Measurements from ENCODE around the gene ZNF598. TPM values are rescaled to one million over a fixed set of nuclear protein-coding genes. Genes with fewer than 3 reads are reported as not detected.

The ZNF598 gene
- total RNA-seq, 1 donor: 27.6 TPM

DNA sequence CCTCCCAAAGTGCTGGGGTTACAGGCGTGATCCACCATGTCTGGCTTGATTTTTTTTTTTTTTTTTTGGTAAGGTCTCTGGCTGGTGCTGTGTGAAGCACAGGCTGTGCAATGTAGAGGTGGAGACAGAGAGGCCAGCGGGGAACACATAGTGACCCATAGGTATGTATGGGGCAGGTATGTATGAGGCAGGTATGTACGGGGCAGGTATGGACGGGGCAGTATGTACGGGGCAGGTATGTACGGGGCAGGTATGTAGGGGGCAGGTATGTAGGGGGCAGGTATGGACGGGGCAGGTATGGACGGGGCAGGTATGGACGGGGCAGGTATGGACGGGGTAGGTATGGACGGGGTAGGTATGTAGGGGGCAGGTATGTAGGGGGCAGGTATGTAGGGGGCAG is 60.1 kb downstream of the ZNF598 start:
- TF ChIP-seq, protein P1, sequence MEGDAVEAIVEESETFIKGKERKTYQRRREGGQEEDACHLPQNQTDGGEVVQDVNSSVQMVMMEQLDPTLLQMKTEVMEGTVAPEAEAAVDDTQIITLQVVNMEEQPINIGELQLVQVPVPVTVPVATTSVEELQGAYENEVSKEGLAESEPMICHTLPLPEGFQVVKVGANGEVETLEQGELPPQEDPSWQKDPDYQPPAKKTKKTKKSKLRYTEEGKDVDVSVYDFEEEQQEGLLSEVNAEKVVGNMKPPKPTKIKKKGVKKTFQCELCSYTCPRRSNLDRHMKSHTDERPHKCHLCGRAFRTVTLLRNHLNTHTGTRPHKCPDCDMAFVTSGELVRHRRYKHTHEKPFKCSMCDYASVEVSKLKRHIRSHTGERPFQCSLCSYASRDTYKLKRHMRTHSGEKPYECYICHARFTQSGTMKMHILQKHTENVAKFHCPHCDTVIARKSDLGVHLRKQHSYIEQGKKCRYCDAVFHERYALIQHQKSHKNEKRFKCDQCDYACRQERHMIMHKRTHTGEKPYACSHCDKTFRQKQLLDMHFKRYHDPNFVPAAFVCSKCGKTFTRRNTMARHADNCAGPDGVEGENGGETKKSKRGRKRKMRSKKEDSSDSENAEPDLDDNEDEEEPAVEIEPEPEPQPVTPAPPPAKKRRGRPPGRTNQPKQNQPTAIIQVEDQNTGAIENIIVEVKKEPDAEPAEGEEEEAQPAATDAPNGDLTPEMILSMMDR (IDR thresholded peaks at IDR 0.05; ENCODE audit: insufficient read depth, low read depth, low read length): no peak
- H3K4me3 ChIP-seq (ENCODE audit: low read depth, low read length): no peak overlapping the region

More for the DNA sequence above, 60.1 kb downstream of the ZNF598 start:
- DNase-seq (ENCODE audit: low read depth): no peak

Small RNA genes lying within 50 kb of the gene (small RNA-seq; reads per million reads assigned to genes)
- not detected for gene AC005363.2
- not detected for gene RN7SL219P
- not detected for gene SNORA10
- gene SNORA64: not detected

Other genes starting within 250 kb of the ZNF598 start
- gene NME3, start 238.3 kb downstream of the ZNF598 start, total RNA-seq: 41.2 and 63.9 TPM in 2 replicates
- 13.9 and 15.5 TPM in 2 replicates for gene EME2, start 237.0 kb downstream of the ZNF598 start, total RNA-seq
- gene MRPS34, start 236.7 kb downstream of the ZNF598 start, total RNA-seq: 52.7 and 67.0 TPM in 2 replicates
- 20.3 and 25.5 TPM in 2 replicates for gene SPSB3, start 227.2 kb downstream of the ZNF598 start, total RNA-seq
- 54.8 and 78.0 TPM in 2 replicates for gene NUBP2, start 226.9 kb downstream of the ZNF598 start, total RNA-seq
- under 0.01 TPM in 1 of 2 replicates, not detected in the other for gene IGFALS, start 216.1 kb downstream of the ZNF598 start, total RNA-seq
- gene HAGH, start 183.0 kb downstream of the ZNF598 start, total RNA-seq: 22.5 and 24.6 TPM in 2 replicates
- gene FAHD1, start 182.6 kb downstream of the ZNF598 start, total RNA-seq: 51.8 and 63.8 TPM in 2 replicates
- gene MEIOB, start 137.7 kb downstream of the ZNF598 start, total RNA-seq: under 0.01 TPM in 1 of 2 replicates, not detected in the other
- not detected in 2 replicates for gene HS3ST6, start 91.4 kb downstream of the ZNF598 start, total RNA-seq
- 14.2 and 16.4 TPM in 2 replicates for gene MSRB1, start 66.6 kb downstream of the ZNF598 start, total RNA-seq
- not detected in 2 replicates for gene RPL3L, start 55.1 kb downstream of the ZNF598 start, total RNA-seq
- 87.2 and 156 TPM in 2 replicates for gene NDUFB10, start 50.3 kb downstream of the ZNF598 start, total RNA-seq
- 1,294 and 1,994 TPM in 2 replicates for gene RPS2, start 45.0 kb downstream of the ZNF598 start, total RNA-seq
- gene RNF151, start 43.0 kb downstream of the ZNF598 start, total RNA-seq: not detected in 2 replicates
- 28.5 and 39.0 TPM in 2 replicates for gene TBL3, start 37.8 kb downstream of the ZNF598 start, total RNA-seq
- 0.43 TPM in 1 of 2 replicates, not detected in the other for gene NOXO1, start 28.4 kb downstream of the ZNF598 start, total RNA-seq
- 9.5 and 13.9 TPM in 2 replicates for gene GFER, start 25.6 kb downstream of the ZNF598 start, total RNA-seq
- gene SYNGR3, start 19.9 kb downstream of the ZNF598 start, total RNA-seq: 1.6 and 2.6 TPM in 2 replicates
- gene NPW, start 10.0 kb upstream of the ZNF598 start, total RNA-seq: 0.32 and 1.3 TPM in 2 replicates
- 52.7 and 59.3 TPM in 2 replicates for gene NHERF2, start 17.1 kb upstream of the ZNF598 start, total RNA-seq
- 25.5 and 31.9 TPM in 2 replicates for gene NTHL1, start 38.0 kb upstream of the ZNF598 start, total RNA-seq
- gene TSC2, start 38.2 kb upstream of the ZNF598 start, total RNA-seq: 62.6 and 69.9 TPM in 2 replicates
- gene PKD1, start 126.1 kb upstream of the ZNF598 start, total RNA-seq: 139 and 191 TPM in 2 replicates
- gene RAB26, start 138.8 kb upstream of the ZNF598 start, total RNA-seq: 0.97 and 1.3 TPM in 2 replicates
- gene TRAF7, start 146.0 kb upstream of the ZNF598 start, total RNA-seq: 52.2 and 62.6 TPM in 2 replicates
- under 0.01 and 0.86 TPM in 2 replicates for gene CASKIN1, start 186.8 kb upstream of the ZNF598 start, total RNA-seq
- gene MLST8, start 195.6 kb upstream of the ZNF598 start, total RNA-seq: 18.4 and 24.2 TPM in 2 replicates
- gene BRICD5, start 201.0 kb upstream of the ZNF598 start, total RNA-seq: 1.6 and 1.7 TPM in 2 replicates
- gene PGP, start 205.0 kb upstream of the ZNF598 start, total RNA-seq: 20.3 TPM in 2 replicates
- gene E4F1, start 213.8 kb upstream of the ZNF598 start, total RNA-seq: 25.9 and 32.5 TPM in 2 replicates
- 0.64 and 0.86 TPM in 2 replicates for gene DNASE1L2, start 226.6 kb upstream of the ZNF598 start, total RNA-seq
- 40.2 and 50.9 TPM in 2 replicates for gene ECI1, start 241.8 kb upstream of the ZNF598 start, total RNA-seq

Data from fibroblast of villous mesenchyme (primary cell).